Inferior parietal cortex (tissue), 1 donor: ENCODE measurements around the gene ANO7.

Source experiments
- DNase-seq: peaks from one replicate; pipeline ENCODE4 v3.0.0-alpha.2; 2016; ENCODE audit errors: extremely low spot score

ANO7 gene

DNA sequence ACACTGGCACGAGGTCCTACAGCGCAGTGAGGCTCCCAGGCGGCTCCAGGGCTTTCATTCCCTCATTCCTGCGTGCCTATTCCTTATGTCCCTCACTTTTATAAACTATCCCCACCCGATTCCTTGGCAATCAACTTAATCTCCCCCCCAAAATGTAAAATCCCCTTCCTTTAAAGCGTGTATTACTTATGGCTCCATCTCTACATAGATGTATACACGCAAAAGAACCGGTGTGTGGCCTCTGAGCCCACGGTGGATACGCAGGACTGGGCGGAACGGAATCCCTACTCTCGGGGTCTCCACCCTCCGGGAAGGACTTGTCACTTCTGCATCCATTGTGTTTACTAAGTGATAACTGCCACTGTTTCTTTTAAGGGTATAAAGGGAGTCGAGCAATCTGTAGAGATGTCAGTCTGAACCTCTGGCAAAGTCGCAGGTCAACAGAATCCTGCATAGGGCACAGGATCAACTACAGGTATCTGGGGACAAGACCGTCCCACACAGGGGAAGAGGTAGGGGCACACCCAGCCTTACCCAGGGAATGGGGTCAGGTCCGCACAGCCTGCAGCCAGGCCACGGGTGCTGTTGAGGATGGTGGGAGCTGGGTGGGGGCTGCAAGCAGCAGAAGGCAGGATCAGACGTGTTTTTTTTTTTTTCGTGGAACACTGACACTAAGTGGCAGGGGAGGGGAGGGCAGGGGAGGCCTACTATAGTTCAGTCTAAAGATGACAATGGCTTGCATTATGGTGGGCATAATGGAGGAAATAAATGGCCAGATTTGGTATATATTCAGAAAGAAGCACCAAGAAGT, 84.9 kb downstream of the ANO7 start:
- DNase-seq, result no peak

DNA sequence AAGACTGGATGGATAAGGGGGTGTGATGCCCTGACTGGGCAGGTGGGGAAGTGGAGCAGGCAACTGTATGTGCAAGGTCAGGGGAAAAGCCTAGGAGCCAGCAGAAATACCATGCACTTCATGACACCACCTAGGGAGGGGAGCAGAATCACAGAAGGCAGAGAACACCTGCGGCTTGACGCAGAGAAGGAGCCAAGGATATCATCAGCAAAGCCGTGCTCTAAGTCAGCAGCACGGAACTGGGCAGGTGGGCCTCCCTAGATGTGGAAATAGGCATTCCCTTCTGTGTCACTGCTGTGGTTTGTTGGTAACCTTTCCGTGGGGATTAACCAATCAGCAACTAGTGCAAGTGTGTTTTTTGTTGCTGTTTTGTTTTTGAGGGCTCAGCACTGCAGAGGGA, 85.7 kb downstream of the ANO7 start:
- no peak for DNase-seq
